Omental fat pad (tissue), 4 donors: ENCODE measurements around the gene ZBBX. TPM values are rescaled to one million over a fixed set of nuclear protein-coding genes. Genes with fewer than 3 reads are reported as not detected.

ENCODE experiments used
- ATAC-seq: fragments of 150-250 bp; one replicate; pipeline ENCODE4 v1.9.1; 2016; ENCODE audit warnings: mild to moderate bottlenecking, moderate library complexity; ENCODE audit not compliant: low FRiP score
- DNase-seq: peaks from one replicate; pipeline ENCODE4 v3.0.0-alpha.2; 2019; ENCODE audit warnings: low spot score
- total RNA-seq, 4 donors: library from RNA; depleted of rRNA; stranded (reverse); fragments of >200 nt; gene quantifications; one replicate each; pipeline ENCODE4 v1.1.0, GENCODE V29; 2016
- TF ChIP-seq, protein P1 (sequence below), 3 donors: fragments of 450-650 bp; IDR thresholded peaks; one replicate each; pipeline ENCODE4 v1.5.1; 2016 to 2017; ENCODE audit warnings: antibody characterized with exemption in 3 of 3, mild to moderate bottlenecking in 3 of 3, moderate library complexity in 2 of 3

ZBBX gene
- total RNA-seq, 4 donors from 2014 or later, result not detected

DNA sequence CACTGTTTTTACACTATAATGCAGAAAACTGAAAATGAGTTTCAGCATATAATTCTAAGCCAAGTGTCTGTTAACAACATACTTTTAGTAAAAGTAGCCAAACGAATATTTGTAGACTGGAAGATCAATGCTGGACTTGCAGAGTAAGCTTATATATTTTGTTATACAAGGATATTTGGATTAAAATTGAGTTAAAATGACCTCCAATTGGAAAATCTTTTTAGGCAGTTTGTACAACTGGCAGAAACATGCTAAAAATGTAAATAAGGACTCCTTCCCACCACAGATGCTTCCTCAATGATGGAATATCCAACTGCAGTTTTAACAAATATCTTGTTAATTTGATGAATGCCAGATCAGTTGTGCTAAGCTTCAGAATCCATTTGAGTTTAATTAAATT, 25.3 kb downstream of the ZBBX start:
- TF ChIP-seq, protein P1, sequence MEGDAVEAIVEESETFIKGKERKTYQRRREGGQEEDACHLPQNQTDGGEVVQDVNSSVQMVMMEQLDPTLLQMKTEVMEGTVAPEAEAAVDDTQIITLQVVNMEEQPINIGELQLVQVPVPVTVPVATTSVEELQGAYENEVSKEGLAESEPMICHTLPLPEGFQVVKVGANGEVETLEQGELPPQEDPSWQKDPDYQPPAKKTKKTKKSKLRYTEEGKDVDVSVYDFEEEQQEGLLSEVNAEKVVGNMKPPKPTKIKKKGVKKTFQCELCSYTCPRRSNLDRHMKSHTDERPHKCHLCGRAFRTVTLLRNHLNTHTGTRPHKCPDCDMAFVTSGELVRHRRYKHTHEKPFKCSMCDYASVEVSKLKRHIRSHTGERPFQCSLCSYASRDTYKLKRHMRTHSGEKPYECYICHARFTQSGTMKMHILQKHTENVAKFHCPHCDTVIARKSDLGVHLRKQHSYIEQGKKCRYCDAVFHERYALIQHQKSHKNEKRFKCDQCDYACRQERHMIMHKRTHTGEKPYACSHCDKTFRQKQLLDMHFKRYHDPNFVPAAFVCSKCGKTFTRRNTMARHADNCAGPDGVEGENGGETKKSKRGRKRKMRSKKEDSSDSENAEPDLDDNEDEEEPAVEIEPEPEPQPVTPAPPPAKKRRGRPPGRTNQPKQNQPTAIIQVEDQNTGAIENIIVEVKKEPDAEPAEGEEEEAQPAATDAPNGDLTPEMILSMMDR (IDR thresholded peaks at IDR 0.05), result no peak
- no peak for ATAC-seq

DNA sequence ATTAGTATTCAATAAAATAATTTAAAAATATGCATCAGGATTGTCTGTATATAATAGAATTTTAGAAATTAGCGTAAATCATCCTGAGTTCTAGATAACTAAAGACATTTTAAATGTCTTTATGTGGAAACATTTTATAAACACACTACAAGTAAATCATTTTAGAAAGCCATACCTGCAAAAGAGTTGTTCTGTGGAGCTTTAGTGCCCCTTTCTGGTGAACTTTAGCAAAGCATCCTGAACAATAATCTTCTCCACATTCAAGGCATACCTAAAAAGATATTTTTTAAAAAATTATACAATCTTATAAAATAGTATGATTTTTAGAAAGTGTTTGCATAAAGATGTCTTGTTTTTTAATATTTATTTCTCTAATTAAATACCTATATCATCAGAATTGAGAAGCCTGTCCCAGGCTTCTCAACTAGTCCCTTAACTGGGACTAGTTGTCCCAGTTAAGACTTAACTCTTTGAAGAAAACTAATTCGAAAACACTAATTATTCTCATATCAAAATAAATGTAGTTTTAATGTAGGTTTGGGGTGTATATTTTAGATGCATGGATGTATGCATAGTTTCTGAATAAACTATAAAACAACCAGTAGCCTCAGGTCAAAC, 29.7 kb downstream of the ZBBX start:
- no peak for ATAC-seq
- TF ChIP-seq, protein P1 (IDR thresholded peaks at IDR 0.05), result no peak

More for the DNA sequence above, 25.3 kb downstream of the ZBBX start:
- DNase-seq, result no peak

GRCh38 chr3:167346171-167346570, 33.9 kb downstream of the ZBBX start:
- DNase-seq (no peak), ATAC-seq (no peak)
- TF ChIP-seq, protein P1 (IDR thresholded peaks at IDR 0.05), result no peak

More for the DNA sequence above, 29.7 kb downstream of the ZBBX start:
- no peak for DNase-seq

- no peak for ATAC-seq
- DNase-seq, result no peak
- TF ChIP-seq, protein P1 (IDR thresholded peaks at IDR 0.05), result no peak
Measured at GRCh38 chr3:167330993-167331785, 48.9 kb downstream of the ZBBX start.

GRCh38 chr3:167323572-167323971, 56.5 kb downstream of the ZBBX start:
- DNase-seq, result no peak
- TF ChIP-seq, protein P1 (IDR thresholded peaks at IDR 0.05), result no peak
- ATAC-seq, result no peak

GRCh38 chr3:167318996-167319615, 61.0 kb downstream of the ZBBX start:
- DNase-seq (no peak), ATAC-seq (no peak)
- TF ChIP-seq, protein P1 (IDR thresholded peaks at IDR 0.05), result no peak
